Neural cell (in vitro differentiated cells): ENCODE measurements around the gene PML. TPM values are rescaled to one million over a fixed set of nuclear protein-coding genes. Genes with fewer than 3 reads are reported as not detected.

Experiments
- H2AFZ ChIP-seq: fragments of 200-600, 300-800 bp; sonication (generic), shearing (Covaris generic); 2 replicates; pipeline ENCODE4 v1.6.0; 2014; ENCODE audit warnings: low read depth, mild to moderate bottlenecking, antibody characterized with exemption, low read length, moderate library complexity
- H3F3A ChIP-seq: fragments of 200-600 bp; shearing (Covaris generic); 2 replicates; pipeline ENCODE4 v1.6.1; 2016; ENCODE audit warnings: mild to moderate bottlenecking, moderate library complexity, mixed read lengths, antibody characterized with exemption, low read length; ENCODE audit not compliant: insufficient read depth, poor library complexity, severe bottlenecking
- H3K27ac ChIP-seq: fragments of 200-600, 300-800 bp; sonication (generic), shearing (Covaris generic); 2 replicates; pipeline ENCODE4 v1.5.1; 2014; ENCODE audit warnings: mild to moderate bottlenecking, low read length, moderate library complexity
- H3K27me3 ChIP-seq: fragments of 300-800, 200-600 bp; sonication (generic), shearing (Covaris generic); 2 replicates; pipeline ENCODE4 v1.6.0; 2014; ENCODE audit warnings: mild to moderate bottlenecking, low read depth, low read length, moderate library complexity; ENCODE audit not compliant: insufficient read depth
- H3K36me3 ChIP-seq: fragments of 300-800, 200-600 bp; sonication (generic), shearing (Covaris generic); 2 replicates; pipeline ENCODE4 v1.5.1; 2014; ENCODE audit warnings: mild to moderate bottlenecking, antibody characterized with exemption, low read length, moderate library complexity; ENCODE audit not compliant: insufficient read depth
- H3K4me2 ChIP-seq: fragments of 300-800, 200-600 bp; sonication (generic), shearing (Covaris generic); 2 replicates; pipeline ENCODE4 v1.6.0; 2014; ENCODE audit warnings: mild to moderate bottlenecking, low read length
- H3K4me3 ChIP-seq: fragments of 300-800, 200-600 bp; sonication (generic), shearing (Covaris generic); 2 replicates; pipeline ENCODE4 v1.5.1; 2014; ENCODE audit warnings: mild to moderate bottlenecking, low read length, moderate library complexity
- H3K79me2 ChIP-seq: fragments of 200-600 bp; shearing (Covaris generic); replicated peaks from 2 replicates; pipeline ENCODE4 v1.6.0; 2014; ENCODE audit warnings: mild to moderate bottlenecking, low read length, moderate library complexity; ENCODE audit not compliant: insufficient read depth
- H3K9ac ChIP-seq: fragments of 300-800, 200-600 bp; sonication (generic), shearing (Covaris generic); 2 replicates; pipeline ENCODE4 v1.6.1; 2016; ENCODE audit warnings: mild to moderate bottlenecking, low read length, mixed read lengths
- H3K9me2 ChIP-seq: fragments of 200-600 bp; shearing (Covaris generic); 2 replicates; pipeline ENCODE4 v1.6.1; 2016; ENCODE audit warnings: mild to moderate bottlenecking, low read length, mixed read lengths; ENCODE audit not compliant: insufficient read depth
- H3K9me3 ChIP-seq: fragments of 200-600, 300-800 bp; sonication (generic), shearing (Covaris generic); 2 replicates; pipeline ENCODE4 v1.6.1; 2016; ENCODE audit warnings: mild to moderate bottlenecking, mixed run types, low read length, moderate library complexity, mixed read lengths
- H4K20me1 ChIP-seq: fragments of 200-600 bp; shearing (Covaris generic); 2 replicates; pipeline ENCODE4 v1.6.1; 2016; ENCODE audit warnings: mild to moderate bottlenecking, mixed run types; ENCODE audit not compliant: insufficient read depth
- CTCF ChIP-seq: fragments of 450-650 bp; IDR thresholded peaks from 2 replicates; pipeline ENCODE4 v1.5.1; 2014; ENCODE audit warnings: antibody characterized with exemption, mild to moderate bottlenecking, moderate library complexity; ENCODE audit not compliant: poor library complexity, severe bottlenecking
- EP300 ChIP-seq: fragments of 450-650 bp; conservative IDR thresholded peaks from 2 replicates; pipeline ENCODE4 v1.6.1; 2014; ENCODE audit warnings: antibody characterized with exemption, mild to moderate bottlenecking, moderate library complexity; ENCODE audit not compliant: poor library complexity, severe bottlenecking
- EZH2 ChIP-seq: fragments of 200-600, 300-800 bp; shearing (Covaris generic), sonication (generic); IDR thresholded peaks from 2 replicates; pipeline ENCODE4 v1.6.1; 2014; ENCODE audit warnings: antibody characterized with exemption, low read length, borderline replicate concordance, mild to moderate bottlenecking; ENCODE audit not compliant: insufficient read depth, poor library complexity, severe bottlenecking
- MXI1 ChIP-seq: fragments of 450-650 bp; conservative IDR thresholded peaks from 2 replicates; pipeline ENCODE4 v1.6.1; 2014; ENCODE audit warnings: antibody characterized with exemption, mild to moderate bottlenecking; ENCODE audit not compliant: poor library complexity, severe bottlenecking
- POLR2AphosphoS5 ChIP-seq: IDR thresholded peaks from 2 replicates; pipeline ENCODE4 v1.6.1; 2012
- RAD21 ChIP-seq: fragments of 450-650 bp; conservative IDR thresholded peaks from 2 replicates; pipeline ENCODE4 v1.6.1; 2014; ENCODE audit warnings: antibody characterized with exemption, mild to moderate bottlenecking, moderate library complexity
- REST ChIP-seq: IDR thresholded peaks from 2 replicates; pipeline ENCODE4 v1.6.1; 2012; ENCODE audit warnings: borderline replicate concordance
- SMC3 ChIP-seq: fragments of 450-650 bp; conservative IDR thresholded peaks from 2 replicates; pipeline ENCODE4 v1.6.1; 2014; ENCODE audit warnings: antibody characterized with exemption, mild to moderate bottlenecking, moderate library complexity; ENCODE audit not compliant: poor library complexity
- TAF1 ChIP-seq: IDR thresholded peaks from 2 replicates; pipeline ENCODE4 v1.6.1; 2012; ENCODE audit warnings: low read depth
- polyA plus RNA-seq: library from polyadenylated mRNA; depleted of rRNA; stranded (reverse); fragments of >200 nt; gene quantifications from 2 replicates; pipeline ENCODE4 v1.2.3, GENCODE V29; 2014

Gene PML
- polyA plus RNA-seq, 1 donor from 2014 or later, result 4.7 TPM

- H3K9me2 ChIP-seq, result no peaks in the 10 kb centered on the region
- no peaks in the 10 kb centered on the region for H3K79me2 ChIP-seq
- no peak overlapping the region for H2AFZ ChIP-seq
- TF ChIP-seq EP300 (no peak), RAD21 (no peak), REST (no peak), EZH2 (no peak), TAF1 (no peak), POLR2AphosphoS5 (no peak), MXI1 (no peak), CTCF (no peak), SMC3 (no peak)
- no peaks in the 10 kb centered on the region for H3K27me3 ChIP-seq
- no peak overlapping the region for H3K27ac ChIP-seq
- no peak overlapping the region for H3K9ac ChIP-seq
- no peaks in the 10 kb centered on the region for H3F3A ChIP-seq
- no peaks in the 10 kb centered on the region for H3K36me3 ChIP-seq
- H3K9me3 ChIP-seq, result no peaks in the 10 kb centered on the region
- H3K4me3 ChIP-seq, result no peak overlapping the region
- H3K4me2 ChIP-seq, result no peak overlapping the region
- H4K20me1 ChIP-seq, result no peaks in the 10 kb centered on the region
Observed at GRCh38 chr15:74035121-74036017, 40.9 kb downstream of the PML start.

- no peak overlapping the region for H3K9ac ChIP-seq
- no peak overlapping the region for H3K27ac ChIP-seq
- H3K4me3 ChIP-seq, result no peak overlapping the region
- H3K36me3 ChIP-seq, result no peaks in the 10 kb centered on the region
- H4K20me1 ChIP-seq, result no peaks in the 10 kb centered on the region
- TF ChIP-seq EP300 (no peak), CTCF (peak; percentile 71), RAD21 (peak; percentile 61), POLR2AphosphoS5 (no peak), TAF1 (no peak), SMC3 (peak; percentile 73), REST (no peak)
- H3F3A ChIP-seq, result no peaks in the 10 kb centered on the region
- H3K9me2 ChIP-seq, result no peaks in the 10 kb centered on the region
- no peaks in the 10 kb centered on the region for H3K9me3 ChIP-seq
- H3K79me2 ChIP-seq, result no peaks in the 10 kb centered on the region
- H3K4me2 ChIP-seq, result no peak overlapping the region
- no peak overlapping the region for H2AFZ ChIP-seq
- no peaks in the 10 kb centered on the region for H3K27me3 ChIP-seq
Observed at GRCh38 chr15:74036271-74037170, 42.0 kb downstream of the PML start.
